Measurements from ENCODE around the gene HOXB6. TPM values are rescaled to one million over a fixed set of nuclear protein-coding genes. Genes with fewer than 3 reads are reported as not detected.

Gene HOXB6
- total and polyA plus RNA-seq, 9 donors = 0.25 to 10.3 (median 1.2) TPM

DNA sequence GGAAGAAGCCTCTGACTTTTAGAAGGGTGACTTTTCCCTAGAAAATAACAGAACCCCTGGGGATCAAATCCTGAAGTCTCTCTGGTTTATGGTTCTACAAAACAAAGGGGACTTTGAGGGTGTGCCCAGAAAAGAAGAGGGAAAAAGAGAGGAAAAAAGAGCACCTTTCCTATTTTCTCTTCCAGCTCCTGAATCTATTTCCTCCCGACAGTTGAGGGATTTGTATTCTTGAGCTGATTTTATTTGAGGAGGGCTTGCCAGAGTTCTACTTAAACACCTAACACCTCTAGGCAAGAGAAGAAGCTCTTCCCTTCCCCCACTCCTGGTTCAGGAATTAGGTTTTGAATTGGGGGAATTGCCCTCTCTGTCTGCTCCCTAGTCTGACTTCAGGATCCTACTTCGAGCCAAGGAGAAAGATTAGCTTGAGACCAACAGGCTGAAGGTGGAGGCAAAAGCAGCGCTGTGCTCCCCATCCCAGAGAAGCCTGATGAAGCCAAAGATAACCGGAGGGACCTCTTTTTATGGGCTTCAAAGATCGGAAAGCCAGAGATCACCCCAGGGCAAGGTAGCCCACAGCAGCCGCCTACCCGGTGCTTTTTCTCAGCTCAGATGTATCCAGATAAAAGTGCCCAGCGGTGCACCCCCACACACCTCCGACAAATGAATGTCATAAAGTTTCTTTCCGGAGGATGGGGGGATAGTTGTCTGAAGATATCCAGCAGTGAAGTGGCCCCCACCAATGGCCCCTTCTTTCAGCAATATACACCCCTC is 15.5 kb downstream of the HOXB6 start:
- Histone ChIP-seq H3K9me3 (peaks cover 0 to 4% of the 10 kb centered on the region in 2 donors), H3K27ac (no peak overlapping the region), H3K27me3 (no peaks in the 10 kb centered on the region), H3K36me3 (no peaks in the 10 kb centered on the region), H3K4me3 (peak overlapping the region; percentile 27), H3K4me1 (ENCODE audit: insufficient read depth) (peaks cover 3% of the 10 kb centered on the region)
- WGBS, 3 donors = 18 to 20% (median 19%) methylated on average over 10 of the region's 10 CpGs
- intact Hi-C loops (cut with DNase I) = no loop called here
- TF ChIP-seq POLR2A (IDR thresholded peaks at IDR 0.05) = no peak
- no peak for TF ChIP-seq CTCF (IDR thresholded peaks at IDR 0.05)
- no peak for DNase-seq

DNA sequence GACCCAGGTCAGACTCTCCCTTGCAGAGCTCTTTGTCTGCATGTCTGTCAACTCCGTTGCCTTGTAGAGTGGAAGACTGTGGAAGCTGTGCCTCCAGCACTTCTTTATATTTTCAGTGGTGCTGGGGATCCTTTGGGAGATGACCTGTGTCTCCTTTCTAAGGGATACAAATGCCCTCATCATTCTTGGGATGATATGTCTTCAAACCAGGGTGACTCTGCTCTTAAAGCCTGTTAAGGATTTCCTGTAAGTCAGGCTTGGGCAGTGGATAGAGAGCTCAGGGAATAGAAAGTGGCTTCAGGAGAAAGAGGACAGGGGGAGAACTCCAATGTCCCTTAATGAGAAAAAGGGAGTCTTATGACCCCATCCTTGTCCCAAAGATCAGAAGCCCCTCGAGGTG is 16.3 kb downstream of the HOXB6 start:
- intact Hi-C loops (cut with DNase I) = no loop called here
- peaks cover 0 to 4% of the 10 kb centered on the region in 2 donors for H3K9me3 ChIP-seq

DNA sequence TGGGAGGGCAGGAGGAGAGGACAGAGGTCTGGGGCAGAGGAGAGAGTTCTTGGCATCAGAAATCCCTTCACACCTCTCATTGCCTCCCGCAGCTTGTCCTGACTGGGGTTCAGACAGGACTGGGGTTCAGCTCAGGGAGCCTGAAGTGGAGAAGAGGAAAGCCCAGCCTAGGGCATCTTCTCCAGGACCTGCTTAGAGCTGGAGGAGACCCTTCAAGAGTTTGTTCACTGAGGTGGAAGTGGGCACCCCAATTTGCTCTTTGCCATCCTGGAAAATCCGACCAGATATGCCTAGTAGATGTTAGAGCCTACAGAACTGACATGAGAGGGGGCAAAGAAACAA is 16.7 kb downstream of the HOXB6 start:
- H3K36me3 ChIP-seq = no peaks in the 10 kb centered on the region
- H3K27ac ChIP-seq = no peak overlapping the region
- DNase-seq = no peak
- 55 to 74% (median 57%) methylated on average over 2 of the region's 2 CpGs for WGBS, 3 donors
- peaks cover 0 to under 1% of the 10 kb centered on the region in 2 donors for H3K9me3 ChIP-seq
- TF ChIP-seq CTCF (IDR thresholded peaks at IDR 0.05) = no peak
- no peak for TF ChIP-seq EP300 (IDR thresholded peaks at IDR 0.05)
- no peak for TF ChIP-seq POLR2A (IDR thresholded peaks at IDR 0.05)
- H3K4me1 ChIP-seq (ENCODE audit: insufficient read depth) = peaks cover 3% of the 10 kb centered on the region
- H3K27me3 ChIP-seq = no peaks in the 10 kb centered on the region
- intact Hi-C loops (cut with DNase I) = no loop called here
- no peak overlapping the region for H3K4me3 ChIP-seq

More for the DNA sequence above, 16.3 kb downstream of the HOXB6 start:
- Histone ChIP-seq H3K4me3 (no peak overlapping the region), H3K27me3 (no peaks in the 10 kb centered on the region), H3K4me1 (ENCODE audit: insufficient read depth) (peaks cover 3% of the 10 kb centered on the region), H3K36me3 (no peaks in the 10 kb centered on the region), H3K27ac (no peak overlapping the region)
- WGBS, 3 donors = 41 to 49% (median 49%) methylated on average over 2 of the region's 2 CpGs
- TF ChIP-seq POLR2A (IDR thresholded peaks at IDR 0.05) = no peak
- TF ChIP-seq EP300 (IDR thresholded peaks at IDR 0.05) = no peak
- no peak for TF ChIP-seq CTCF (IDR thresholded peaks at IDR 0.05)
- DNase-seq = no peak

DNA sequence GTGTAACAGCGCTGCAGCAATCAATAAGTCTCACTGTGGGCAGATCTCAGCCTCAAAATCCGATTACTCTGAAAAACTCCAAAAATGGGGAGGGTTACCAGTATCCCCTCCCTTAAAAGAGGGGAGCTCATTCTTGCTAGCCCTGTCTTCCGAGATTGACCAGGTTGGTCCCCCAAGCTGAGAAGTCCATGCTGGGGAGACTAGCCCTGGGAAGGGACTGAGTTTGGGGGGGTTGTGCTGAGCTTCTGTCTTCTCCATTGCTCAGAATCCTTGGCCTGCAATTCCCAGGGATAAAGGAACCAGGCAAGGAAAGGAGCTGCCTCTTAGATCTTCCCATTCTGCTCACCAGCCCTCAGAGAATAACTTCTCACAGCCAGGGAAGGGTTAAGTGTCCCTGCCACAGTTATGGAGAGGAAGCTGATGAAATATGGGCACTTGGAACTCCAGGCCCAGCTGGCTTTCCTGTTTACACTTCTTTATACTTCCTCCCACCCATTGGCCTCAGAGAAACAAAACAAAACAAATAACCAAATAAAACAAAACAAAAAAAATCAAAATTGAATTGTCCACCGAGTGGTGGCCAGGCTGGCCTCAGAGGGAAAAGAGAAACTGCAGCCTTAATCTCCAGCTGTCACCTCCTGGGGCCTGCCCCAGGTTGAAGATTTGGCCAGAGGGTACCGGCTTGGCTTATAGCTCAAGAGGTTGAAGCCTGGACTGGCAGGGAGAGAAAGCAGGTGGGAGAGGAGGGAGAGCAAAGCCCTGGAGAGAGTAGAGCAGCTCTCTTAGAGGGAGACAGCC is 17.3 kb downstream of the HOXB6 start:
- no peak for TF ChIP-seq CTCF (IDR thresholded peaks at IDR 0.05)
- no peak for TF ChIP-seq POLR2A (IDR thresholded peaks at IDR 0.05)
- TF ChIP-seq EP300 (IDR thresholded peaks at IDR 0.05) = no peak
- 38 to 51% (median 46%) methylated on average over 5 of the region's 5 CpGs for WGBS, 3 donors
- no peaks in the 10 kb centered on the region for H3K36me3 ChIP-seq
- H3K9me3 ChIP-seq = no peaks in the 10 kb centered on the region
- H3K27me3 ChIP-seq = no peaks in the 10 kb centered on the region
- no peak overlapping the region for H3K27ac ChIP-seq
- H3K4me1 ChIP-seq (ENCODE audit: insufficient read depth) = peaks cover 3% of the 10 kb centered on the region
- intact Hi-C loops (cut with DNase I) = no loop called here
- no peak overlapping the region for H3K4me3 ChIP-seq
- no peak for DNase-seq

Data from ovary (tissue), 9 donors.